Embryonic facial prominence (tissue), 1 donor: Measurements from ENCODE around the gene DNAJC9.
"Not testable (repeated sequence)": the region's sequence is repeated elsewhere in the genome, so short reads cannot be mapped to it uniquely, and the experiment has no call there.

ENCODE experiments used
- DNase-seq: peaks from one replicate; pipeline ENCODE4 v3.0.0-alpha.2; 2016; ENCODE audit errors: extremely low spot score

Gene DNAJC9, protein sequence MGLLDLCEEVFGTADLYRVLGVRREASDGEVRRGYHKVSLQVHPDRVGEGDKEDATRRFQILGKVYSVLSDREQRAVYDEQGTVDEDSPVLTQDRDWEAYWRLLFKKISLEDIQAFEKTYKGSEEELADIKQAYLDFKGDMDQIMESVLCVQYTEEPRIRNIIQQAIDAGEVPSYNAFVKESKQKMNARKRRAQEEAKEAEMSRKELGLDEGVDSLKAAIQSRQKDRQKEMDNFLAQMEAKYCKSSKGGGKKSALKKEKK

DNA sequence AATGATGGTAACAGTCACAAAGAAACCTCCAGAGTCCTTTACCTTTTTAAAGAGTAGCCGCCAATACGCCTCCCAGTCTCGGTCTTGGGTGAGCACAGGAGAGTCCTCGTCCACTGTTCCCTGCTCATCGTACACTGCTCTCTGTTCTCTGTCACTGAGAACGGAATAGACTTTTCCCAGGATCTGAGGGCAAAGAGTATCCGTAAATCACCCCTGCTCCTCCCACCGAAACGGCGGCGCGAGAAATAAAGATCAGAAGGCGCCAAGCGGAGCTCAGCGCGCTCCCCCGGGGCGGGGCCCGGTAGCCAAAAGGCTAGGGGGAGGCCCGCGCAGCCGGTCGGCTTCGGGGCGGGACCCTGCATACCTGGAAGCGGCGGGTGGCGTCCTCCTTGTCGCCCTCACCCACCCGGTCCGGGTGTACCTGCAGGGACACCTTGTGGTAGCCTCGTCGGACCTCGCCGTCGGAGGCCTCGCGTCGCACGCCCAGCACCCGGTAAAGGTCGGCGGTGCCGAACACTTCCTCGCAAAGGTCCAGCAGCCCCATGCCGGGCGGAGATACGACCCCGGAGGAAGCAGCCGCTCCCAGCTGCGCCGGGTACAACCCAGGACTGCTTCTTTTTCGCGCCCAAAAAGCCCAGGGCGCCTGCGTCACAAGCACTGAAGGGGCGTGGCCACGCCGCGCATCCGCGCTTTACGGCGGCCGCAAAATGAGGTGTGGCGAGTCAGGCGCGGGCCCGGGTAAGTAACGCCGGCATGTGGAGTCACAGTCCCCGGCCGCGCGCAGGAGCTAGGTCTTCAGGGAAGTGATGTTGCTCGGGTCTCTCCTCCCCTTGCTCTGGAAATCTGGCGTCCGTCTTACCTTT lies at the start of gene DNAJC9:
DNAJC9 (minus strand) TSS at position 610 of the 863 bp plus-strand sequence; CDS start at position 544, 66 bp downstream.
- DNase-seq, result peak; percentile 90

DNA sequence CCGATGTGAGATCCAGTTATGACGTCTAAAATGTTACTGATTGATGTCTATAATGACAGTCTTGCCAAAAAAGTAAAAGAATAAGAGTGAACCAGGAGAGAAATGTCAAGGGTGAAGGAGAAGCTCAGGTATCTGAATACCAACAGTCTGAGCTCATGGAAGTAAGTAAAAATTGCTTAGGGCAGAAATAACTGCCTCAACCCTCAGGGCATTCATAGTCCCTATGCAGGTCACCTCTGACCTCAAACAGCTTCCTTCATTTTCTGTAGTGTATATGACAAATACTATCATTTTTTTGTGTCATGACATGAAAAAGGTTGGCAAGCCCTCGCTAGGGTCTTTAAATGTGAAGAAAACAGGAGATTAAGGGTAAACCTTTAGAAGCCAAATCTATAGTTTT lies 46.4 kb upstream of the DNAJC9 start:
- DNase-seq, result no peak

DNA sequence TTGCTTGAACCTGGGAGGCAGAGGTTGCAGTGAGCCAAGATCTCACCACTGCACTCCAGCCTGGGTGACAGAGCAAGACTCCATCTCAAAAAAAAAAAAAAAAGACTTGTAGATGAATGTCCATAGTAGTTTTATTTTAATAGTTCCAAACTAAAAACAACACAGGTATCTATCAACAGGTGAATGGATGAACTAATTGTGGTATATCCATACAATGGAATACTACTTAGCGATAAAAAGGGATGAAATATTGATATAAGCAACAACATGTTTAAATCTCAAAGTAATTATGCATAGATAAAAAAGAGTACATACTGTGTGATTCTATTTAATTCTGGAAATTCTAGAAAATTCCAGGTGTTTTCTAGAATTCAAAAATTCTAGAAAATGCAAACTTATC lies 42.9 kb upstream of the DNAJC9 start:
- no peak for DNase-seq

DNA sequence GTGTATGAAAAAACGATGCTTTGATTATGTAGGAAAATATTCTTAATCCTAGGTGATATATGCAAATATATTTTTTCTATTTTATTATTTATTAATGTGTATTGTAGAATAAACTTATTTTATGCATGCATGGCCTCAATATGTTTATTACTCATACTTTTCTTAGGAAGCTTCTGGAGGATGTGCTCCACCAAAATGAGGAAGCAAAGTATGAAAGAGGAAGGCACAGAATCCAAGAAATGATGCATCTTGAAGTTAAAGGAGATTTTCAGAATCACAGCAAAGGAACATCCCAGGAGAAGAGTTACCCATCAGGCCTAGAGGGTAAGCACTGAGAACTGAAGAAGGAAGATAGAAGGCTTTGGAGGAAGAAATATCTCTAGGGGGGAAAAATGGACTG lies 40.4 kb upstream of the DNAJC9 start:
- DNase-seq, result no peak

DNA sequence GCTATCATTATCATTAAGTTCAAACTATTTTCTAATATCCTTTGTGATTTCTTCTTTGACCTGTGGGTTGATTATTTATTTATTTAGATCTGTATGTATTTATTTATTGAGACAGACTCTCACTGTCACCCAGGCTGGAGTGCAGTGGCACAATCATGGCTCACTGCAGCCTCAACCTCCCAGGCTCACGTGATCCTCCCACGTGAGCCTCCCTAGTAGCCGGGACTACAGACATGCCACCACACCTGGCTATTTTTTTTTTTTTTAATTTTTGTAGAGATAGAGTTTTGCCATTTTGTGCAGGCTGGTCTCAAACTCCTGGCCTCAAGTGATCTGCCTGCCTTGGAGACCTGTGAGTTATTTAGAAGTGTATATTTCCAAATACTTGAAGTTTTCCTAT lies 34.0 kb upstream of the DNAJC9 start:
- no peak for DNase-seq

DNA sequence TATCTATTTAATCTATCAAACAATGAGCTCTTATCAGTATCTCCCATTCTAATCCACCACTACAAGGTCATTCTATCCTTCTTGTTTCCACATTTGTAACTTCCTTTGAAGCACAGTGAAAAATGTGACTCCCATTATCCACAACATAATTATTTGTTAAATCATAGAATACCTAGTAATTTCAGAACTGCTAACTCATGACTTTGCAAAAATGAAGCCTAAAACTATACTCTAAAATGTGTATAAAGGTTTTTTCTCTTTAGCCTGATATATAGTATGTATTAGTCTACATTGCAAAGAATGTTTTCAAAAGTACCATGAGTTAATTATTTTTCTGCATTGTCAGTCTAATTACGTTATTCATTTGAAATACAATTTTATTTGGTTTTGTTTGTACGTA lies 17.4 kb upstream of the DNAJC9 start:
- no peak for DNase-seq

DNA sequence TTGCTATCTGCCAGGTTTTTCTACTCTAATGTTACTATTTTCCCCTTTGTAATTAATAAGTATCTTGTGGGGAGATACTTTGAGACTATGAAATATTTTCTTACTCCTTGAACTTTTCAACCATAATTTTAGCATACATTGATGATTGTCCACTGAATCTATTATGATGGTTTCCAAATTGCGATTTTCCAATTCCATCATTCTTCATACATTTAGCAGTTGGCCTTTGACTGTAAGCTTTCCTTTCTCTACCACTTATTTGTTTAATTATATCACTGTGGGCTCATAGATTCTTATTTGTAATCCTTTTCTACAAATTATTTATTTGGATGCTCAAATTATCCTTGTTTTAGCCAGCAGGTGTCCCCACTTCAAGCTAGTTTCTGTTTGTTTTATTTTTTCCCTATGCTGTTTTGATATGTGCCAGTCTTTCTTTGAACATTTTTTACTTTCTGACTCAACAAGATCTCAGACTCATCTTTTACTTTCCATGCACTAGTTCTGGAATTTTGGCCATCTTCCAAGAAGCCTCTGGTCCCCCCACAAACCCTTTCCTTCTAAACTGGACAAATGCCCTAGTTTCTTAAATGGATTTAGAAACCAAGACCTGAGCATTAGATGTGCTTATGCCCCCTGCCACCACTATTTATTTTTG lies 16.8 kb upstream of the DNAJC9 start:
- DNase-seq, result no peak

DNA sequence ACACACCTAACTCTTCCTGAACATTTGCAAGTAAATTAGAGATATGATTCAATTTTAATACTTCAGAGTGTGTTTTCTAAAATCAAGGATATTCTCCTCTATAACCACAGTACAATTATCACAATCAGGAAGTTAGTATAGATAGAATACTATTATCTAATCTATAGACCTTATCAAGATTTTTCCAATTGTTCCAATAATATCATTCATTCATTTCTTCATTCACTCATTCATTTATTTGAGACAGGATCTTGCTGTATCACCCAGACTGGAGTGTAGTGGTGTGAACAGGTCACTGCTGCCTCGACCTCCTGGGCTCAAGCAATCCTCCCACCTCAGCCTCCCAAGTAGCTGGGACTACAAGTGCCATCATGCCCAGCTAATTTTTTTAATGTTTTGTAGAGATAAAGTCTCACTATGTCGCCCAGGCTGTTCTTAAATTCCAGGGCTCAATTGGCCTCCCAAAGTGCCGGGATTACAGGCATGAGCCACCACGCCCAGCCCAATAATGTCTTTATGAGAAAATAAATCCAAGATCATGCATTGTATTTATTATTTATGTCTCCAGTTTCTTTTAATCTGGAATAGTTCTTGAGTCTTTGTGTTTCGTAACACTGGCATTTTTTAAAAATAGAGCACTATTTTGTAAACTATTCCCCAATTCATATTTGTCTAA lies 16.0 kb upstream of the DNAJC9 start:
- DNase-seq, result no peak

DNA sequence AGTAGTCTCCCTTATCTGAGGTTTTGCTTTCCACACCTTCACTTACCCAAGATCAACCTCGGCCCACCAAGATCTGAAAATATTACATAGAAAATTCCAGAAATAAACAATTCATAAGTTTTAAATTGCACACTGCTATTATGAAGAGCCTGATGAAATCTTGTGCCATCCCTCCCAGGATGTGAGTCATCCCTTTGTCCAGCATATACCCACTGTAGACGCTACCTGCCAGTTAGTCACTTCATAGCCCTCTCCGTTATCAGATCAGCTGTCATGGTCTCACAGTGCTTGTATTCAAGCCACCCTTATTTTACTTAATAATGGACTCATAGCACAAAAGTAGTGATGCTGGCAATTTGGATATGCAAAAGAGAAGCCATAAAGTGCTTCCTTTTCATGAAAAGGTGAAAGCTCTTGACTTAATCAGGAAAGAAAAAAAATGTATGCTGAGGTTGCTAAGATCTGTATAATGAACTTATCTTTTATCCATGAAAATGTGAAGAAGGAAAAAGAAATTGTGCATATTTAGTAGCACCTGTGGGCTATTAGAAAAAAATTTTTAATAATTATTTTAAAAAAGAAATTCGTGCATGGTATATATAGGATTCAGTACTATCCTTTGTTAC lies 15.2 kb upstream of the DNAJC9 start:
- no peak for DNase-seq

DNA sequence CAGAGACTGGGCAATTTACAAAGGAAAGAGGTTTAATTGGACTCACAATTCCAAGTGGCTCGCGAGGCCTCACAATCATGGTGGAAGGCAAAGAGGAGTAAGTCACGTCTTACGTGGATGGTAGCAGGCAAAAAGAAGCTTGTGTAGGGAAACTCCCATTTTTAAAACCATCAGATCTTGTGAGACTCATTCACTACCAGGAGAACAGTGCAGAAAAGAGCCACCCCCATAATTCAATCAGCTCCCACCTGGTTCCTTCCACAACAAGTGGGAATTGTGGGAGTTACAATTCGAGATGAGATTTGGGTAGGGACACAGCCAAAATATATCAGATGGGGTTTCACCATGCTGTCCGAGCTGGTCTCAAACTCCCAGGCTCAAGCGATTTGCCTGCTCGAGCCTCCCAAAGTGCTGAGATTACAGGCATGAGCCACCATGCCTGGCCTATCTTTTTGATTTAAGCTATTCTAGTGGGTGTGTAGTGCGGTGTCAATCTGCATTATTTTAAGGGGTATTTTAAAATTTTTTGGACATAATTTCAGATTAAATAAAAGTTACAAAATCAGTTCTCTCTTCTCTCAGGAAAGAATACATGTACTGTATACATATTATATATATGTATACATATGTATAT lies 14.4 kb upstream of the DNAJC9 start:
- no peak for DNase-seq

DNA sequence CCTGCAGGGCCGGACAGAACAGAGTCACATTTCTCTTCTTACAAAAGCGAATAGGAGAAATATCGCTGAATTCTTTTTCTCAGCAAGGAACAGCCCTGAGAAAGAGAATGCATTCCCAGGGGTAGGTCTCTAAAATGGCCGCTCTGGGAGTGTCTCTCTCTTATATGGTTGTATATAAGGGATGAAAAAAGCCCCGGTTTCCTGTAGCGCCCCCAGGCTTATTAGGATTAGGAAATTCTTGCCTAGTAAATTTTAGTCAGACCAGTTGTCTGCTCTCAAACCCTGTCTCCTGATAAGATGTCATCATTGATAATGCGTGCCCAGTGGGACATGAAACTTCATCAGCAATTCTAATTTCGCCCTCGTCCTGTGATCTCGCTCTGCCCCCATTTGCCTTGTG lies 11.6 kb upstream of the DNAJC9 start:
- DNase-seq, result not testable (repeated sequence)

DNA sequence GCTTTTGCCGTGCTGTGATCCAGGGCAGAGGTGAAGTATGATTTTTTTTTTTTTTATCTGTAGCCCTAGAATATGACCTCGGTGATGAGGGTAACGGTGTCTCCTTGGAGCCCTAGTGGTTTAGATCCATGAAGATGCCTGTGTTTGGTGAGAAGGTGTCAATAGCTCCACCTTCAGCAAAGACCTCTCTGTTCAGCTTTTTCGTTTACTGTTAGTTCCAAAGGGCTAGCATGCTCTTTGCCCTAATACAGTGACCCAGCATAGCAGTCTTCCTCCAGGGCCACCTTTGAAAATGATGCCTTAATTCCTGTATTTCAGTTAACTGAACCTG lies 6.1 kb upstream of the DNAJC9 start:
- DNase-seq, result no peak

DNA sequence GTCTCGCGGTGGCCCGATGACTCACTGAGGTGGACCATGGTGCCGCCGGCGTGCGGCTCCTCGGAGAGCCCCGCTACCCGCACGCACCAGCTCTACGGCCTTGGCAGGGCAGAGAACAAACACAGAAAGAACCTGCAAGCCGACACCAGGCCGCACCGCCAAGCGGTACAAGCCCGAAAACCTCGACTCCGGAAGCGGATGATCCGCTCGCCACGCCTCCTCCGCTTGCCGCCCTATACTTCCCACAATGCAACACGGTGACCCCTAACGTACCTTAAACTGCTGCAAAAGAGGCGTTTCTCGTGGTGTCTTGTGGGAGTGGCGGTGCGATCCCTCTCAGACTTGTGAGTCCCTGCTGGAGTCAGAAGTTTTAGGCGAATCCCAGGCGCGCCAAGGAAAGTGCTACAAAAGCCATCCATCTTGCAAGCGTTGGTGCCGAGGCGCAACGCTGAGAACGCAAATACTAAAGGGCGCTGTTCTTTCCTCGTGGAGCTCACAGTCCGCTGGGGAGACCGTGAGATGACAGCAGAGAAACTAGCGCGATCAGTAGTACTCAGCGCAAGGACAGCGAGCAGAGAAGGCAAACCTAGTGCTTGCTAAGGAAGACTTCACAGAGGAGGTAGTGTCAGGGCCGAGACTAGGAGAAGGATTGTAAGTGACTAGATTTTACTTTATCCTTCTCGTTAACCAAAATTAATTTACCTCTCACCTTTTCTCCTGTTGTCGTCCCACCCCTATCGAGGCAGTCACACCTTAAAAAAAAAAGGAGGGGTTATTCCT lies 5.6 kb upstream of the DNAJC9 start, which contains the start of gene MRPS16:
MRPS16 (minus strand) TSS at position 200 of the 780 bp plus-strand sequence; CDS start at position 38, 162 bp downstream.
- DNase-seq, result peak; percentile 94

DNA sequence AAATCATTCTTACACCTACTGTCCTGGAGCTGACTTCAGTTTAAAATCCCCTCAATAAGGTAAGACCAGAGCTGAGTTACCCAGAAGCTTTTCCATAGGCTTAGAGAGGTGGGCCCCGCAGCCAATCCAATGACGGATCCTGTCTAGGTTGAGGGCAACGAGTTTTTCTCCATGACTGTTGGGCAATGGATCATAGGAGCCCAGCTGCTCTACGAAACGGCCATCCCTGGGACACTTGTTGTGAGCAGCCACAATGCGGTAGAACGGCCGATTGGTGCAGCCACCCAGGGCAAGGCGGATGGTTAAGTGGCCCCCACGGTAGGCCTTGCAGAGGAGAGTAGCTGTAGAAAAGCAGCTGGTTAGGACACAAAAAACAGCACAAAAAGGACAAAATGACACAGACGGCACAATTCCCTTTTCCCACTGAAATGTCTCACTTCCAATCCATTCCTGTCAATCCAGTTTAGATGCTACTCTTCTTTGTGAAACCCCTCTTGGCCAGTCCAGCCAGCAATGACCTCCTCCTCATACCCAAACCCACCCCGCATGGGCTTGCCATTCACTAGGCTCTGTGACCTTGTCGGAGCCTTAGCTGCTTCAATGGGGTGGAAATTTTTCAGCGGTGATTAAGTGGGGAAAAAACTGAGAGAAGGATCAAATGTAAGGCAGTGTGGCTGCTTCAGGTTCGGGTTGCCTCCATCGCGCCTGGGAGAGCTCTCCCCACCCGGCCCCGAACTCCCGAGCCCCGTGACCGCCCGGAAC lies 4.8 kb upstream of the DNAJC9 start:
- DNase-seq, result no peak

DNA sequence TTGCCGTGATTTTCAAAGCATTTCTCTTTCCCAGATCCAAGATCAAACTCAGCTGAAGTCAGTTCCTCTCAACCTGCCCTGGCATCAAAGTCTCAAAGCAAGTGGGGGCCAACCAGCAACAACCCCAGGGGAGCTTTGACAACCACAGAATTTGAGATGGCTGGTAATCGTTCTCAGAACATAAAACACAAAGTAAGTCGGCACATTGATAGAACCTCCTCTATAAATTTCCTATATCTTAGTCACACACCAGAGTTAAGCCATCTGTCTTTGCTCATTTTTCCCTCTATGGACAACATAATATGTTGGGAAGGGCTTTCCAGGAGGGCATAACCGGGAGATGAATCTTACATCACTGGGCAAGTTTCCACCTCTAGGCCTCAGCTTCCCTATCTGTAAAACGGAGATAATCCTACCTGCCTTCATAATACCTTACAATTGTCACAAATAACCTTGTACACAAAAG lies 1.2 kb upstream of the DNAJC9 start:
- no peak for DNase-seq

DNA sequence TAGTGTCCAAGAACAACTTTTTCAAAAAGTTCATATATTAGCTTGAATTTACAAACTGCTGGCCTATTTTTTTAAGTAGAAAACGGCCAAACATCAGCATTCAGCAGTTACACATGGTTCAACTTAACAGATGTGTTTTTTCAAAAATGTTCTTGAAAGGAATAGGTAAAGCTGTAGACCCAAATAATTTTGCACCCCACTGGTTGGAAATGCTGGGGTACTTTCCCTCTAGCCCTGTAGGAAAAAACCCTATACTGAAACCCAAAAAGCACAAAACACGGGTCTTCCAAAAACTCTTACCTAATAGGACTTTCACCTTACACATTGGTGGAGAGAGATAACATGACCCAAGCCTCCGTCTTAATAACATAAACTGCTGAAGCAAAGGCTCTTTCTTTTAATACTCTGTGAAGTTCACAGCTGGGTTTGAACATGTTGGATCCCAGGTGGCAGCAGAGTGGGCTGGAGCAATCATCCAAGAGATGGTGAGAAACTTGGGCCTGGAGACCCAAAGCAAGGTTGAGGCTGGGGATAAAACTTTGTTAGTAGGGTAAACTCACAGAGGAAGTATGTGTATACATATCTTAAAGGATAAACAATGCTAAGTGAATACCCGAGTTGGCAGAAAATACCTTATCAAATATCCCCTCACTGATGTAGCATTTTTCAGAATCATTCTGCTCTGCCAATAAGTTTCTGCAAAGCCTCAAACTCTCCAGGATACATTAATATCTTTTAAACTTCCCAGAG lies 629 bp upstream of the DNAJC9 start:
- no peak for DNase-seq

DNA sequence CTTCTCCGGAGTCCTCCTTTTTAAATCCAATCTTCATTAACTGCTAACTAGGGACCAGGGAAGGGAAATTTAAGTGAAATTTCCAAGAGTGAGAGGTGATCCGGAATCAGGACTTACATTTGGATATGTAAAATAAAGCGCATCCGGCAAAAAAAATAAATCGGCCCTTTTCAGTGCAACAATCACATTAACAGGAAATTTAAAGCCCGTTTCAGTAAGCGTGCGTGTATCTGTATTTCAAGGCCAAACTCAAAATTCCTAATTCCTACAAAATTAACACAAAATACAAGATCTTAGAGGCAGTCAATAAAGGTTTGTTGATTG lies 771 bp downstream of the DNAJC9 start:
- no peak for DNase-seq

DNA sequence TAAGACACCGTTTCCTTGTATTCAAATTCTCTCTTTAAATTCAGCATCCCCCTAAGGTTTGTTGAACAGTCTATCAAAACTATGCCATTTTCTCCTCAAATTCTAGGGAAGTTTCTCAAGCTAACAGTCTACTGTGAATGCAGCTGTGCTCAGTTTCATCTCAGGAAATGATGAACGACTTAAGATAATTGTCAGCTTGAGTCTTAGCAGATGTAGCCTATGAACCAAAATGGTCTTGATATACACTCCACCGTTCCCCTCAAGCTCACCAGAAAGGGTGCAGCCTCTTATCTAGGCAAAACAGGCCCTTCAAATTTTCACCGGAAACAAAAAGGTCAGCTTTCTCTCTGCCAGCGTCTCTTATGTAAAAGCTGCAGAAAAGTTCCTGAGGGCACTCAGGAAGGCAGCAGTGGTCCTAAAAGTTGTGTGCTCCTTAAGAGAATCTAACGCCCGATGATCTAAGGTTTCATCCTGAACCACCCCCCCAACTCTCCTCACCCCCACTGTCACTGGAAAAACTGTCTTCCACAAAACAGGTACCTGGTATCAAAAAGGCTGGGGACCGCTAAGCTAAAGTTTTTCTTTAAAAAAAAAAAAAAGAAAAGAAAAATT lies 2.1 kb downstream of the DNAJC9 start:
- no peak for DNase-seq

DNA sequence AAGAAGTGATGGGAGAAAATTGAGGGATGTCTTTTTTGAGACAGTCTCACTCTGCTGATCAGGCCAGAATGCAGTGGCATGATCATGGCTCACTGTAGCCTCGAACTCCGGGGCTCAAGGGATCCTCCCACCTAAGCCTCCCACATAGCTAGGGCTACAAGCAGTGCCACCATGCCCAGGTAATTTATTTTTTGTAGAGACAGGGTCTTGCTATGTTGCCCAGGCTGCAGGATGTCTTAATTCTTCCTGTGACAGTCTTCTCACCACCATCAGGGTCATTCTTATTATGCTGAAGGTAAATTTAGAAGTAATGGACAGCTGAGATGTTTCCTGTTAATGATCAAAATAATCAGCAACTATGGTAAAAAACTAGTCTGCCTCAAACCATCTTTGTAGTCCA lies 7.1 kb downstream of the DNAJC9 start:
- no peak for DNase-seq
